ENCODE results near the gene IL2.

IL2 gene

GRCh38 chr4:122458625-122459024, 2.1 kb upstream of the IL2 start:
- Mint-ChIP-seq H3K36me3 (ENCODE audit: insufficient read depth) (peaks cover 2% of the 10 kb centered on the region), H3K27ac (ENCODE audit: low read depth) (peak overlapping the region; percentile 89), H3K27me3 (no peaks in the 10 kb centered on the region), H3K9me3 (no peaks in the 10 kb centered on the region), H3K4me3 (peak overlapping the region; percentile 74), H3K4me1 (peaks cover 40% of the 10 kb centered on the region)
- ATAC-seq (replicated peaks; ENCODE audit: extremely low read depth, poor library complexity, severe bottlenecking) (peak; percentile 80), DNase-seq (ENCODE audit: low spot score in 2 of 2) (peak in 1 of 2 donors; percentile 36)

GRCh38 chr4:122453384-122453995, 3.0 kb downstream of the IL2 start:
- Mint-ChIP-seq H3K4me1 (peaks cover 44% of the 10 kb centered on the region), H3K27ac (ENCODE audit: low read depth) (peak overlapping the region; percentile 53), H3K36me3 (ENCODE audit: insufficient read depth) (peaks cover 4% of the 10 kb centered on the region), H3K27me3 (no peaks in the 10 kb centered on the region), H3K9me3 (no peaks in the 10 kb centered on the region), H3K4me3 (no peak overlapping the region)
- no peak for DNase-seq (ENCODE audit: low spot score in 2 of 2)
- no peak for ATAC-seq (replicated peaks; ENCODE audit: extremely low read depth, poor library complexity, severe bottlenecking)

- no peak for DNase-seq (ENCODE audit: low spot score in 2 of 2)
- Mint-ChIP-seq H3K9me3 (no peaks in the 10 kb centered on the region), H3K4me1 (peaks cover 21% of the 10 kb centered on the region), H3K36me3 (ENCODE audit: insufficient read depth) (peaks cover 3% of the 10 kb centered on the region), H3K27ac (ENCODE audit: low read depth) (no peak overlapping the region), H3K4me3 (no peak overlapping the region), H3K27me3 (peaks cover 10% of the 10 kb centered on the region)
- ATAC-seq (replicated peaks; ENCODE audit: extremely low read depth, poor library complexity, severe bottlenecking): no peak
Observed at GRCh38 chr4:122450847-122451246, 5.7 kb downstream of the IL2 start.

GRCh38 chr4:122434285-122434684, 22.2 kb downstream of the IL2 start:
- Mint-ChIP-seq H3K4me1 (no peaks in the 10 kb centered on the region), H3K27me3 (no peaks in the 10 kb centered on the region), H3K27ac (ENCODE audit: low read depth) (no peak overlapping the region), H3K9me3 (no peaks in the 10 kb centered on the region), H3K36me3 (ENCODE audit: insufficient read depth) (no peaks in the 10 kb centered on the region), H3K4me3 (no peak overlapping the region)
- peak; percentile 28 for ATAC-seq (replicated peaks; ENCODE audit: extremely low read depth, poor library complexity, severe bottlenecking)
- DNase-seq (ENCODE audit: low spot score in 2 of 2): no peak

GRCh38 chr4:122431351-122431750, 25.2 kb downstream of the IL2 start:
- H3K9me3 Mint-ChIP-seq: no peaks in the 10 kb centered on the region
- H3K27ac Mint-ChIP-seq (ENCODE audit: low read depth): no peak overlapping the region
- DNase-seq (ENCODE audit: low spot score in 2 of 2) (no peak), ATAC-seq (replicated peaks; ENCODE audit: extremely low read depth, poor library complexity, severe bottlenecking) (no peak)
- H3K36me3 Mint-ChIP-seq (ENCODE audit: insufficient read depth): no peaks in the 10 kb centered on the region
- no peak overlapping the region for H3K4me3 Mint-ChIP-seq
- no peaks in the 10 kb centered on the region for H3K4me1 Mint-ChIP-seq
- H3K27me3 Mint-ChIP-seq: no peaks in the 10 kb centered on the region

GRCh38 chr4:122423246-122423645, 33.3 kb downstream of the IL2 start:
- Mint-ChIP-seq H3K4me3 (no peak overlapping the region), H3K27me3 (no peaks in the 10 kb centered on the region), H3K27ac (ENCODE audit: low read depth) (no peak overlapping the region), H3K36me3 (ENCODE audit: insufficient read depth) (no peaks in the 10 kb centered on the region), H3K9me3 (peaks cover 6% of the 10 kb centered on the region), H3K4me1 (no peaks in the 10 kb centered on the region)
- no peak for ATAC-seq (replicated peaks; ENCODE audit: extremely low read depth, poor library complexity, severe bottlenecking)
- no peak for DNase-seq (ENCODE audit: low spot score in 2 of 2)

GRCh38 chr4:122412547-122412946, 44.0 kb downstream of the IL2 start:
- Mint-ChIP-seq H3K27ac (ENCODE audit: low read depth) (no peak overlapping the region), H3K4me1 (no peaks in the 10 kb centered on the region), H3K4me3 (no peak overlapping the region), H3K36me3 (ENCODE audit: insufficient read depth) (no peaks in the 10 kb centered on the region), H3K9me3 (no peaks in the 10 kb centered on the region), H3K27me3 (no peaks in the 10 kb centered on the region)
- DNase-seq (ENCODE audit: low spot score in 2 of 2) (no peak), ATAC-seq (replicated peaks; ENCODE audit: extremely low read depth, poor library complexity, severe bottlenecking) (no peak)

GRCh38 chr4:122403861-122404260, 52.7 kb downstream of the IL2 start:
- Mint-ChIP-seq H3K27ac (ENCODE audit: low read depth) (no peak overlapping the region), H3K4me1 (no peaks in the 10 kb centered on the region), H3K4me3 (no peak overlapping the region), H3K9me3 (no peaks in the 10 kb centered on the region), H3K36me3 (ENCODE audit: insufficient read depth) (no peaks in the 10 kb centered on the region), H3K27me3 (no peaks in the 10 kb centered on the region)
- ATAC-seq (replicated peaks; ENCODE audit: extremely low read depth, poor library complexity, severe bottlenecking) (no peak), DNase-seq (ENCODE audit: low spot score in 2 of 2) (no peak)
